HG03354 (cell line): ENCODE measurements around the gene DDX51.

Source experiments
- ATAC-seq: cut with Tn5 transposase; IDR thresholded peaks from one replicate; pipeline ENCODE4 v1.9.1; 2021; ENCODE audit warnings: mild to moderate bottlenecking; ENCODE audit not compliant: unreplicated experiment, poor library complexity, severe bottlenecking

The DDX51 gene

GRCh38 chr12:132100306-132101065 is 43.6 kb downstream of the DDX51 start:
- no peak for ATAC-seq

DNA sequence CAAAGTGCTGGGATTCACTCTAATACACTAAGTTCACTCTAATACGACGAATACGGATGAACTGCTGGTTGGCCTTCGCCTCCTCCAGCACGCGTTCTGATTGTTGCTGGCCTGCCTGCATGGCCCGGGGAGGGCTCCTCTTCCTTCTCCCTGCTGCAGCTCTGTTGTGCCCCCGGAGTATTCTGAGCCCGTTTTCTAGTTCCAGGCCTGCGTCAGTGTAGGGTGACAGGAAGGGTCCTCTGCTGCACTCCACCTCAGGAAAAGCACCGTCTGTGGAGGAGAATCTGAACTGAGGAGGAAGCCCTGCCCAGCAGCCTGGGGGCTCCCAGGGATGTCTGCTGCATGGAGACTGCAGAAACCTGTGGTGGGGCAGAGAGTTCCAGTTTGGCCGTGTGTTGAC is 44.4 kb downstream of the DDX51 start:
- no peak for ATAC-seq

- ATAC-seq, result no peak
Measured at GRCh38 chr12:132095520-132096409, 48.4 kb downstream of the DDX51 start.

GRCh38 chr12:132094269-132094891 is 49.7 kb downstream of the DDX51 start:
- no peak for ATAC-seq

GRCh38 chr12:132089407-132089910 is 54.7 kb downstream of the DDX51 start:
- ATAC-seq, result no peak
